ENCODE data around the gene TCF7. TPM values are rescaled to one million over a fixed set of nuclear protein-coding genes. Genes with fewer than 3 reads are reported as not detected.

TCF7 gene
- total and polyA plus RNA-seq, 2 of the 13 experiments (the other 11 are each of a cell fraction or from before 2014, with no cell fraction given), result 6.3 to 6.8 TPM

DNA sequence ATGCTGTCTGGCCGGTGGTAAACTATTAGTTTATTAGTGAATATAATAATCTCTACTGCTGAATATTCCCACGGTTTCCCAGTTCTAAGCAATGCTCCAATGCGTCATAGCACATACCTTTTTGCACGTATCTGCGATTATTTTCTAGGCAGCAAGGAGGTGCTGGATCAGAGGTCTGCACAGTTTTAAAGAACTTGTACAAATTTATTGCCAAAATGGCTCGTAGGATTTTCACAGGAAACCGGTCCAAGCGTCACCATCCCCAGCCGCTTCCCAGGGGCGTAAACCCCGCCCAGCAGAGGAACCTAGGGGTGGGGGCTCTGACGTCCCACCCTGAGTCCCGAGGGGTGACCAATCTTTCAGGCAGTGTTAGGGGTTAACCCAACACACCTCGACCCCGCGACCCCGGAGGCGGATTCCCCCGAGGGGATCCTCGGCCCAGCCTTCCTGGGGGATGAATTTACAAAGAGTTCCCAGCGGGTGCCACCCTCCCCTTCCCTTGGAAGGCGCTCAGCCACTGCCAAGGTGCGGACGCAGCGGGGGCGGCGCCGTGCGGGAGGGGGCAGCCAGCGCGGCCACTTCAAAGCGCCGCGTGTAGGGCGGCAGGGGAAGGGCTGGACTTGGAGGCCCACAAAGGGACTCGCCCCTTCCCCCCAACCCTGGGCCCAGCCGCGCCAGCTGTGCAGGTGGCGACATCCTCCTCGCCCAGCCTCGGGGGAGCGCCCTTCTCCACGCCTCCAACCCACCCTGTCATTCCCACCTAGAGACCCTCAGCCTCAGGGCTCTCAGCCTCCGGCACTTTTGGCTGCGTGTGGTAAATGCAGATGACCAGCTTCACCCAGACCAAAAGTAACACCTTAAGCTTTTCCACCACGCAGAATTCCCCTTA lies 43.5 kb upstream of the TCF7 start (continued):
- TF ChIP-seq ZXDC (CRISPR knock-in tag; IDR thresholded peaks at IDR 0.05) (0 out of 2 replicates have a peak, but pooled peaks have one; percentile 44), SIX1 (CRISPR knock-in tag; IDR thresholded peaks at IDR 0.05; ENCODE audit: borderline replicate concordance) (no peak), EED (CRISPR knock-in tag; IDR thresholded peaks at IDR 0.05) (0 out of 2 replicates have a peak, but pooled peaks have one; percentile 56), TSC22D2 (CRISPR knock-in tag; IDR thresholded peaks at IDR 0.05; ENCODE audit: borderline replicate concordance) (peak; percentile 27; the same call in 1 of the 2 replicates), RARG (CRISPR knock-in tag; IDR thresholded peaks at IDR 0.05; ENCODE audit: low read depth) (no peak), HOXA5 (CRISPR knock-in tag; IDR thresholded peaks at IDR 0.05) (peak; percentile 70; the same call in 1 of the 2 replicates), TEAD2 (CRISPR knock-in tag; IDR thresholded peaks at IDR 0.05) (no peak), CREB3 (CRISPR knock-in tag; IDR thresholded peaks at IDR 0.05) (no peak), ASH2L (IDR thresholded peaks at IDR 0.05; ENCODE audit: insufficient read length, low read depth, low read length) (peak; percentile 47), ZNF333 (CRISPR knock-in tag; IDR thresholded peaks at IDR 0.05; ENCODE audit: borderline replicate concordance) (peak; percentile 15; the same call in 1 of the 2 replicates), FUBP1 (CRISPR knock-in tag; IDR thresholded peaks at IDR 0.05; ENCODE audit: borderline replicate concordance) (no peak), ZNF431 (CRISPR knock-in tag; IDR thresholded peaks at IDR 0.05; ENCODE audit: borderline replicate concordance, low read depth) (no peak), NR2F1 (CRISPR knock-in tag; IDR thresholded peaks at IDR 0.05) (peak; percentile 52 to 69; a peak in 3 of 4 replicates), THRA (CRISPR knock-in tag; IDR thresholded peaks at IDR 0.05; ENCODE audit: borderline replicate concordance) (peak; percentile 82), ZMYM2 (CRISPR knock-in tag; IDR thresholded peaks at IDR 0.05) (no peak), ZNF891 (CRISPR knock-in tag; IDR thresholded peaks at IDR 0.05) (no peak)
- TF ChIP-seq, protein P1, sequence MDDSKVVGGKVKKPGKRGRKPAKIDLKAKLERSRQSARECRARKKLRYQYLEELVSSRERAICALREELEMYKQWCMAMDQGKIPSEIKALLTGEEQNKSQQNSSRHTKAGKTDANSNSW (CRISPR knock-in tag; IDR thresholded peaks at IDR 0.05; ENCODE audit: borderline replicate concordance), result no peak
- TF ChIP-seq, protein P2, sequence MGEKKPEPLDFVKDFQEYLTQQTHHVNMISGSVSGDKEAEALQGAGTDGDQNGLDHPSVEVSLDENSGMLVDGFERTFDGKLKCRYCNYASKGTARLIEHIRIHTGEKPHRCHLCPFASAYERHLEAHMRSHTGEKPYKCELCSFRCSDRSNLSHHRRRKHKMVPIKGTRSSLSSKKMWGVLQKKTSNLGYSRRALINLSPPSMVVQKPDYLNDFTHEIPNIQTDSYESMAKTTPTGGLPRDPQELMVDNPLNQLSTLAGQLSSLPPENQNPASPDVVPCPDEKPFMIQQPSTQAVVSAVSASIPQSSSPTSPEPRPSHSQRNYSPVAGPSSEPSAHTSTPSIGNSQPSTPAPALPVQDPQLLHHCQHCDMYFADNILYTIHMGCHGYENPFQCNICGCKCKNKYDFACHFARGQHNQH (CRISPR knock-in tag; IDR thresholded peaks at IDR 0.05), result peak; percentile 70

Data from HepG2 (cell line).